Activated CD4-positive, alpha-beta memory T cell treated with anti-CD3 and anti-CD28 coated beads for 36 hours (primary cell): ENCODE results near the gene MYO1E. TPM values are rescaled to one million over a fixed set of nuclear protein-coding genes. Genes with fewer than 3 reads are reported as not detected.
A peak's percentile ranks its signal among the peaks of the same experiment; 100 is the strongest.

ENCODE experiments used
- CTCF ChIA-PET: fragments of 350-600 bp; sonication (Branson Sonifier 250); formaldehyde crosslinking; loops from one replicate; lab custom pipeline; 2021; ENCODE audit warnings: antibody characterized with exemption, inconsistent platforms; lab: Charles Lee
- POLR2A ChIA-PET: fragments of 350-600 bp; sonication (Branson Sonifier 250); formaldehyde crosslinking; loops from one replicate; lab custom pipeline; 2021; ENCODE audit warnings: antibody characterized with exemption; lab: Charles Lee
- DNase-seq: peaks from one replicate; pipeline ENCODE4 v3.0.0-alpha.2; 2020
- H3K27ac Mint-ChIP-seq: one replicate; pipeline ENCODE4 v1.8.0; 2021; ENCODE audit warnings: mixed read lengths
- H3K27me3 Mint-ChIP-seq: one replicate; pipeline ENCODE4 v1.8.0; 2021; ENCODE audit warnings: mixed read lengths
- H3K36me3 Mint-ChIP-seq: one replicate; pipeline ENCODE4 v1.8.0; 2021; ENCODE audit warnings: mixed read lengths
- H3K4me1 Mint-ChIP-seq: one replicate; pipeline ENCODE4 v1.8.0; 2021; ENCODE audit warnings: low read depth, mixed read lengths
- H3K4me3 Mint-ChIP-seq: one replicate; pipeline ENCODE4 v1.8.0; 2021; ENCODE audit warnings: mild to moderate bottlenecking, mixed read lengths
- H3K9me3 Mint-ChIP-seq: one replicate; pipeline ENCODE4 v1.8.0; 2021; ENCODE audit warnings: mixed read lengths
- intact Hi-C: fragments of 100-400 bp; cut with micrococcal nuclease; formaldehyde crosslinking; loops from one replicate; pipeline ENCODE4 v1.15.1; 2023
- total RNA-seq, 2 experiments: library from RNA; stranded (reverse); gene quantifications; one replicate each; pipeline ENCODE4 v1.2.3, GENCODE V29; 2021

Gene MYO1E
- total RNA-seq, 2 experiments from 2014 or later = 5.1 to 5.8 TPM

- Mint-ChIP-seq H3K4me1 (peaks cover 14% of the 10 kb centered on the region), H3K36me3 (no peaks in the 10 kb centered on the region), H3K27me3 (peaks cover 12% of the 10 kb centered on the region), H3K27ac (no peak overlapping the region), H3K9me3 (peaks cover 10% of the 10 kb centered on the region), H3K4me3 (no peak overlapping the region)
- no peak for DNase-seq
- intact Hi-C loops = no loop called here
- CTCF ChIA-PET = interaction anchor here (1.4 kb wide), 1 partner anchor 353 kb away, joined by 5 read pairs; no protein-coding TSS in a partner anchor
- POLR2A ChIA-PET = no interaction called here
These were observed 193.0 kb downstream of the MYO1E start for GRCh38 chr15:59179717-59180116.

GRCh38 chr15:59178151-59178695, 194.4 kb downstream of the MYO1E start:
- H3K27ac Mint-ChIP-seq = no peak overlapping the region
- no peaks in the 10 kb centered on the region for H3K36me3 Mint-ChIP-seq
- H3K9me3 Mint-ChIP-seq = peaks cover 13% of the 10 kb centered on the region
- intact Hi-C loops = no loop called here
- ChIA-PET POLR2A (no interaction called here), CTCF (no interaction called here)
- peaks cover 14% of the 10 kb centered on the region for H3K27me3 Mint-ChIP-seq
- H3K4me3 Mint-ChIP-seq = no peak overlapping the region
- no peak for DNase-seq
- H3K4me1 Mint-ChIP-seq = peaks cover 14% of the 10 kb centered on the region

GRCh38 chr15:59177317-59177660, 195.4 kb downstream of the MYO1E start:
- peaks cover 14% of the 10 kb centered on the region for H3K4me1 Mint-ChIP-seq
- peaks cover 10% of the 10 kb centered on the region for H3K9me3 Mint-ChIP-seq
- no peak for DNase-seq
- CTCF ChIA-PET = no interaction called here
- intact Hi-C loops = no loop called here
- H3K27me3 Mint-ChIP-seq = peaks cover 14% of the 10 kb centered on the region
- no peaks in the 10 kb centered on the region for H3K36me3 Mint-ChIP-seq
- POLR2A ChIA-PET = no interaction called here
- no peak overlapping the region for H3K4me3 Mint-ChIP-seq
- no peak overlapping the region for H3K27ac Mint-ChIP-seq

- H3K9me3 Mint-ChIP-seq = peaks cover 8% of the 10 kb centered on the region
- peaks cover 14% of the 10 kb centered on the region for H3K4me1 Mint-ChIP-seq
- DNase-seq = no peak
- peaks cover 14% of the 10 kb centered on the region for H3K27me3 Mint-ChIP-seq
- intact Hi-C loops = no loop called here
- H3K27ac Mint-ChIP-seq = no peak overlapping the region
- ChIA-PET CTCF (no interaction called here), POLR2A (no interaction called here)
- no peak overlapping the region for H3K4me3 Mint-ChIP-seq
- H3K36me3 Mint-ChIP-seq = no peaks in the 10 kb centered on the region
These were observed 195.9 kb downstream of the MYO1E start for GRCh38 chr15:59176653-59177316.

- Mint-ChIP-seq H3K4me1 (peaks cover 14% of the 10 kb centered on the region), H3K27ac (no peak overlapping the region), H3K36me3 (no peaks in the 10 kb centered on the region), H3K27me3 (peaks cover 14% of the 10 kb centered on the region), H3K4me3 (no peak overlapping the region), H3K9me3 (peaks cover 2% of the 10 kb centered on the region)
- ChIA-PET POLR2A (no interaction called here), CTCF (interaction anchor here (0.5 to 2.0 kb wide), 21 partner anchors 9 to 354 kb away, joined by 3 to 22 read pairs (median 4); no protein-coding TSS in a partner anchor)
- peak; percentile 70 for DNase-seq
- intact Hi-C loops = loop anchor here (2.0 kb wide), 1 partner anchor 318 kb away; no protein-coding TSS in a partner anchor
These were observed 197.5 kb downstream of the MYO1E start for GRCh38 chr15:59174835-59175831.

GRCh38 chr15:59174151-59174834, 198.4 kb downstream of the MYO1E start:
- no peak overlapping the region for H3K4me3 Mint-ChIP-seq
- no peak overlapping the region for H3K27ac Mint-ChIP-seq
- CTCF ChIA-PET = interaction anchor here (0.6 to 2.0 kb wide), 19 partner anchors 8 to 418 kb away, joined by 3 to 22 read pairs (median 5); no protein-coding TSS in a partner anchor
- peaks cover 17% of the 10 kb centered on the region for H3K4me1 Mint-ChIP-seq
- H3K27me3 Mint-ChIP-seq = peaks cover 14% of the 10 kb centered on the region
- intact Hi-C loops = loop anchor here (2.0 kb wide), 1 partner anchor 319 kb away; no protein-coding TSS in a partner anchor
- POLR2A ChIA-PET = no interaction called here
- DNase-seq = no peak
- no peaks in the 10 kb centered on the region for H3K36me3 Mint-ChIP-seq
- peaks cover 2% of the 10 kb centered on the region for H3K9me3 Mint-ChIP-seq

GRCh38 chr15:59173194-59173593, 199.5 kb downstream of the MYO1E start:
- no peak for DNase-seq
- Mint-ChIP-seq H3K36me3 (no peaks in the 10 kb centered on the region), H3K27me3 (peaks cover 14% of the 10 kb centered on the region), H3K9me3 (peaks cover 2% of the 10 kb centered on the region), H3K4me3 (no peak overlapping the region), H3K4me1 (peaks cover 19% of the 10 kb centered on the region), H3K27ac (no peak overlapping the region)
- ChIA-PET CTCF (interaction anchor here (1.0 to 2.0 kb wide), 3 partner anchors 10 to 356 kb away, joined by 3 to 22 read pairs (median 5); no protein-coding TSS in a partner anchor), POLR2A (no interaction called here)
- intact Hi-C loops = no loop called here

GRCh38 chr15:59172289-59172901, 200.3 kb downstream of the MYO1E start:
- intact Hi-C loops = no loop called here
- Mint-ChIP-seq H3K4me3 (no peak overlapping the region), H3K9me3 (peaks cover 2% of the 10 kb centered on the region), H3K4me1 (peaks cover 15% of the 10 kb centered on the region), H3K36me3 (no peaks in the 10 kb centered on the region), H3K27ac (no peak overlapping the region), H3K27me3 (peaks cover 10% of the 10 kb centered on the region)
- DNase-seq = no peak
- POLR2A ChIA-PET = no interaction called here
- CTCF ChIA-PET = interaction anchor here (0.6 to 1.2 kb wide), 3 partner anchors 9 to 356 kb away, joined by 3 to 5 read pairs (median 3); no protein-coding TSS in a partner anchor

GRCh38 chr15:59171067-59171397, 201.6 kb downstream of the MYO1E start:
- Mint-ChIP-seq H3K9me3 (peaks cover 2% of the 10 kb centered on the region), H3K36me3 (no peaks in the 10 kb centered on the region), H3K4me3 (no peak overlapping the region), H3K27ac (no peak overlapping the region), H3K4me1 (peaks cover 9% of the 10 kb centered on the region), H3K27me3 (peaks cover 5% of the 10 kb centered on the region)
- POLR2A ChIA-PET = no interaction called here
- DNase-seq = no peak
- intact Hi-C loops = no loop called here
- CTCF ChIA-PET = no interaction called here

GRCh38 chr15:59170295-59171066, 202.2 kb downstream of the MYO1E start:
- no peak overlapping the region for H3K4me3 Mint-ChIP-seq
- H3K9me3 Mint-ChIP-seq = peaks cover 2% of the 10 kb centered on the region
- peaks cover 3% of the 10 kb centered on the region for H3K27me3 Mint-ChIP-seq
- ChIA-PET CTCF (interaction anchor here (0.6 kb wide), 1 partner anchor 130 kb away, joined by 3 read pairs; no protein-coding TSS in a partner anchor), POLR2A (no interaction called here)
- intact Hi-C loops = no loop called here
- no peaks in the 10 kb centered on the region for H3K36me3 Mint-ChIP-seq
- H3K4me1 Mint-ChIP-seq = peaks cover 9% of the 10 kb centered on the region
- H3K27ac Mint-ChIP-seq = no peak overlapping the region
- DNase-seq = no peak
